ENCODE results near the gene KIAA1958.

The KIAA1958 gene

DNA sequence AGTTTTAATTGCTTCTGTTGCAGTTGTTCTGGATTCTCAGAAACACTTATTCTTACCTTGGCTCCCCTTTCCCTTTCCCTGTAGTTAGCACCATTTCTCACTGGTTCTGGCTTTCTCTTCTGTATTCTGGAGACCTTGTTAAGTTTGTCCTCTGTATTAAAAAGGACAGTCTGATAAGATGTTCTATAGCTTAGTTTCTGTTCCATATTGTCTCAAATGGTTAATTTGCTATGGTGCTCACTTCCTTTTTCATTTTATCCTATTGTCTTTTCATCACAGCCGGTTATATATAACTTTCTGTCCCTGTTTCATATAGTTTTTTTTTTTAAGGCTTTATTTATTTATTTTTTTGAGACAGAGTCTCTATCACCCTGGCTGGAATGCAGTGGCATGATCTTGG, 41.4 kb upstream of the KIAA1958 start:
- TF ChIP-seq, protein P1, sequence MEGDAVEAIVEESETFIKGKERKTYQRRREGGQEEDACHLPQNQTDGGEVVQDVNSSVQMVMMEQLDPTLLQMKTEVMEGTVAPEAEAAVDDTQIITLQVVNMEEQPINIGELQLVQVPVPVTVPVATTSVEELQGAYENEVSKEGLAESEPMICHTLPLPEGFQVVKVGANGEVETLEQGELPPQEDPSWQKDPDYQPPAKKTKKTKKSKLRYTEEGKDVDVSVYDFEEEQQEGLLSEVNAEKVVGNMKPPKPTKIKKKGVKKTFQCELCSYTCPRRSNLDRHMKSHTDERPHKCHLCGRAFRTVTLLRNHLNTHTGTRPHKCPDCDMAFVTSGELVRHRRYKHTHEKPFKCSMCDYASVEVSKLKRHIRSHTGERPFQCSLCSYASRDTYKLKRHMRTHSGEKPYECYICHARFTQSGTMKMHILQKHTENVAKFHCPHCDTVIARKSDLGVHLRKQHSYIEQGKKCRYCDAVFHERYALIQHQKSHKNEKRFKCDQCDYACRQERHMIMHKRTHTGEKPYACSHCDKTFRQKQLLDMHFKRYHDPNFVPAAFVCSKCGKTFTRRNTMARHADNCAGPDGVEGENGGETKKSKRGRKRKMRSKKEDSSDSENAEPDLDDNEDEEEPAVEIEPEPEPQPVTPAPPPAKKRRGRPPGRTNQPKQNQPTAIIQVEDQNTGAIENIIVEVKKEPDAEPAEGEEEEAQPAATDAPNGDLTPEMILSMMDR (IDR thresholded peaks at IDR 0.05; ENCODE audit: low read depth, low read length, missing control alignments): no peak
- H3K4me3 ChIP-seq (ENCODE audit: low read depth, low read length): no peak overlapping the region
- no peak for DNase-seq (ENCODE audit: low read depth)

GRCh38 chr9:112446080-112446479, 40.5 kb upstream of the KIAA1958 start:
- no peak overlapping the region for H3K4me3 ChIP-seq (ENCODE audit: low read depth, low read length)
- no peak for DNase-seq (ENCODE audit: low read depth)
- TF ChIP-seq, protein P1 (IDR thresholded peaks at IDR 0.05; ENCODE audit: low read depth, low read length, missing control alignments): no peak

GRCh38 chr9:112446526-112446925, 40.1 kb upstream of the KIAA1958 start:
- DNase-seq (ENCODE audit: low read depth): no peak
- H3K4me3 ChIP-seq (ENCODE audit: low read depth, low read length): no peak overlapping the region
- TF ChIP-seq, protein P1 (IDR thresholded peaks at IDR 0.05; ENCODE audit: low read depth, low read length, missing control alignments): no peak

- H3K4me3 ChIP-seq (ENCODE audit: low read depth, low read length): no peak overlapping the region
- TF ChIP-seq, protein P1 (IDR thresholded peaks at IDR 0.05; ENCODE audit: low read depth, low read length, missing control alignments): no peak
- no peak for DNase-seq (ENCODE audit: low read depth)
These were observed 39.3 kb upstream of the KIAA1958 start for GRCh38 chr9:112447283-112447761.

GRCh38 chr9:112462855-112463254, 23.8 kb upstream of the KIAA1958 start:
- no peak for DNase-seq (ENCODE audit: low read depth)
- TF ChIP-seq, protein P1 (IDR thresholded peaks at IDR 0.05; ENCODE audit: low read depth, low read length, missing control alignments): no peak
- no peak overlapping the region for H3K4me3 ChIP-seq (ENCODE audit: low read depth, low read length)

DNA sequence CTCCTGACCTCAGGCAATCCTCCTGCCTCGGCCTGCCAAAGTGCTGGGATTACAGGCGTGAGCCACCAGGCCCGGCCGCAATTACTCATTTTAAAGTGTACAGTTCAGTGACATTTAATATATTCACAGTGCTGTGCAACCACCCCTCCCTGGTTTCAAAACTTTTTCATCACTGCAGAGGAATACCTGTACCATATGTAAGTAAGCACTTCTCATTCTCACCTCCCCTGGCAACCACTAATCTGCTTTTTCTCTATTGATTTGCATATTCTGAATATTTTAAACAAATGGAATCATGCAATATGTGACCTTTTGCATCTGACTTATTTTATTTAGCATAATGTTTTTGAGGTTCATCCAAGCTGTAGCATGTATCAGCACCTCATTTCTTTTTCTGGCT, 21.3 kb upstream of the KIAA1958 start:
- TF ChIP-seq, protein P1 (IDR thresholded peaks at IDR 0.05; ENCODE audit: low read depth, low read length, missing control alignments): no peak
- no peak overlapping the region for H3K4me3 ChIP-seq (ENCODE audit: low read depth, low read length)
- no peak for DNase-seq (ENCODE audit: low read depth)

DNA sequence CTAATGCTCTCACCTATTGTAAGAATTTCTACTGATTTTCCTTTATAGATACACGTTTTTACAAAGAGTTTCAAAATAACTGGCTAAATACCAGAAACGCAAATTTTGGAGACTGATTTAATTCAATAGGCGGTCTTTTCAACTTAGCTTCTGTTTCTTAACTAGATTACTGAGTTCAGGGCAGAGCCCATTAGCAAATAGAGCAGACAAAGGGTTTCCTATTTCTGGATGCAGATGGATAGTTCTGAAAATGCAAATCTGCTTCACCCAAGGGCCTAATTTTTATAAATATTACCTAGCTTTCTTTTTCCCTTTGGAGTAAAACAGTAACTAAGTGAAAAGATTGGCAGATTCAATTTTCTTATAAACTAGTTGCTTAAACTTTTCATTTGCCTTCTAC, 13.6 kb upstream of the KIAA1958 start:
- no peak overlapping the region for H3K4me3 ChIP-seq (ENCODE audit: low read depth, low read length)
- no peak for DNase-seq (ENCODE audit: low read depth)
- TF ChIP-seq, protein P1 (IDR thresholded peaks at IDR 0.05; ENCODE audit: low read depth, low read length, missing control alignments): no peak
